Cardiac muscle cell (in vitro differentiated cells and primary cell): ENCODE results near the gene RYR2. TPM values are rescaled to one million over a fixed set of nuclear protein-coding genes. Genes with fewer than 3 reads are reported as not detected.

Experiments
- DNase-seq, 2 donors: peaks; one replicate each; pipeline versions ENCODE4 v3.0.0 to v3.0.0-alpha.2; 2010 to 2017; ENCODE audit warnings: low read depth in 1 of 2, low spot score in 1 of 2
- H3K27ac ChIP-seq: fragments of 200-600 bp; sonication (generic); 2 replicates; pipeline ENCODE4 v1.5.1; 2016
- H3K27me3 ChIP-seq: fragments of 200-600 bp; sonication (generic); 2 replicates; pipeline ENCODE4 v1.6.0; 2016; ENCODE audit warnings: control low read depth
- H3K36me3 ChIP-seq: fragments of 200-600 bp; sonication (generic); 2 replicates; pipeline ENCODE4 v1.5.1; 2016; ENCODE audit warnings: control low read depth
- H3K4me1 ChIP-seq: fragments of 200-600 bp; sonication (generic); 2 replicates; pipeline ENCODE4 v1.8.1; 2017; ENCODE audit warnings: low read depth, mild to moderate bottlenecking, mixed run types
- H3K4me3 ChIP-seq: fragments of 200-600 bp; sonication (generic); 2 replicates; pipeline ENCODE4 v1.5.1; 2016; ENCODE audit warnings: mild to moderate bottlenecking
- H3K9me3 ChIP-seq: fragments of 200-600 bp; sonication (generic); 2 replicates; pipeline ENCODE4 v1.5.1; 2017; ENCODE audit warnings: low read depth, mild to moderate bottlenecking, control low read depth
- polyA plus RNA-seq: library from polyadenylated mRNA; unstranded; fragments of >200 nt; fragmentation: Nextera tagmentation; extraction: Ambion mirVana; gene quantifications from 2 replicates; pipeline ENCODE4 v1.2.1, GENCODE V29; 2016
- total RNA-seq: library from RNA; depleted of rRNA; stranded (reverse); fragments of >200 nt; gene quantifications from 2 replicates; pipeline ENCODE4 v1.2.3, GENCODE V29; 2016
- TF ChIP-seq, protein P1 (sequence below): IDR thresholded peaks from 2 replicates; pipeline ENCODE4 v1.5.1; 2012; ENCODE audit warnings: low read depth, mild to moderate bottlenecking, low read length

Gene RYR2
- total and polyA plus RNA-seq, 2 experiments from 2014 or later, result 29.8 to 155 TPM

DNA sequence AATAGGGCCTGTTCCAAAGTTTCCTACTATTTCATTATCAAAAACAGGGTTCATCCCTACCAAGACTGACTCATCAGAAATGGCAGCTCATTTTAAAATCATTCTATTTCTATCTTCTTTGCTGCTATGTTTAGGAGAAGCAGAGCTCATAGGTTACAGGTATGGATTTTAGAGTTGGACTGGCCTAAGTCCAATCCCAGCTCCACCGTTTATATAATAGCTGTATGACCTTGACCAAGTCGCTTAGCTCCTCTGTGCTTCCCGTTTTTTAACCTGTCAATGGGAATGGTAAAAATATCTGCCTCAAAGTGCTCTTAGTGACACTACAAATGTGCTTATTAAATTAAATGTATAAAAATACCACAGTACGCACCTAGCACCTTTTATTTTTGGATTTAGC, 436.1 kb downstream of the RYR2 start:
- TF ChIP-seq, protein P1, sequence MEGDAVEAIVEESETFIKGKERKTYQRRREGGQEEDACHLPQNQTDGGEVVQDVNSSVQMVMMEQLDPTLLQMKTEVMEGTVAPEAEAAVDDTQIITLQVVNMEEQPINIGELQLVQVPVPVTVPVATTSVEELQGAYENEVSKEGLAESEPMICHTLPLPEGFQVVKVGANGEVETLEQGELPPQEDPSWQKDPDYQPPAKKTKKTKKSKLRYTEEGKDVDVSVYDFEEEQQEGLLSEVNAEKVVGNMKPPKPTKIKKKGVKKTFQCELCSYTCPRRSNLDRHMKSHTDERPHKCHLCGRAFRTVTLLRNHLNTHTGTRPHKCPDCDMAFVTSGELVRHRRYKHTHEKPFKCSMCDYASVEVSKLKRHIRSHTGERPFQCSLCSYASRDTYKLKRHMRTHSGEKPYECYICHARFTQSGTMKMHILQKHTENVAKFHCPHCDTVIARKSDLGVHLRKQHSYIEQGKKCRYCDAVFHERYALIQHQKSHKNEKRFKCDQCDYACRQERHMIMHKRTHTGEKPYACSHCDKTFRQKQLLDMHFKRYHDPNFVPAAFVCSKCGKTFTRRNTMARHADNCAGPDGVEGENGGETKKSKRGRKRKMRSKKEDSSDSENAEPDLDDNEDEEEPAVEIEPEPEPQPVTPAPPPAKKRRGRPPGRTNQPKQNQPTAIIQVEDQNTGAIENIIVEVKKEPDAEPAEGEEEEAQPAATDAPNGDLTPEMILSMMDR, result no peak
- Histone ChIP-seq H3K27ac (peak overlapping the region; percentile 38), H3K9me3 (no peaks in the 10 kb centered on the region), H3K4me1 (no peaks in the 10 kb centered on the region), H3K36me3 (peaks cover 35% of the 10 kb centered on the region), H3K4me3 (no peak overlapping the region), H3K27me3 (no peaks in the 10 kb centered on the region)
- DNase-seq, result no peak

GRCh38 chr1:237478842-237479241, 436.9 kb downstream of the RYR2 start:
- Histone ChIP-seq H3K9me3 (no peaks in the 10 kb centered on the region), H3K4me1 (no peaks in the 10 kb centered on the region), H3K27me3 (no peaks in the 10 kb centered on the region), H3K4me3 (no peak overlapping the region), H3K27ac (peak overlapping the region; percentile 38), H3K36me3 (peaks cover 28% of the 10 kb centered on the region)
- TF ChIP-seq, protein P1, result no peak
- DNase-seq, result no peak

DNA sequence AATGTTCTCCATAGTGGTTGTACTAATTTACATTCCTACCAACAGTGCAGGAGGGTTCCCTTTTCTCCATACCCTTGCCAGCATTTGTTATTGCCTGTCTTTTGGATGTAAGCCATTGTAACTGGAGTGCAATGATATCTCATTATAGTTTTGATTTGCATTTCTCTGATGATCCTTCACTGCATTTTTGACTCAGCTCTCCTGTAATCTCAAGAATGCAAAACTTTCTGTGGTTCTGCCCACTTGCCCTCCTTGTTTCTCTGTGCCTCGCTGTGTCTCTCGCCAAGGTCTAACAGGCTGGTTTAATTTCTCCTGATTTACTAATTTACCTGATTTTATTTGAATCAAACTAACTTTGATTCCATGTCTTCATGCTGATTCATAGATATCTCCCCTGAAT, 440.8 kb downstream of the RYR2 start:
- no peak for DNase-seq
- no peaks in the 10 kb centered on the region for H3K9me3 ChIP-seq
- H3K4me3 ChIP-seq, result no peak overlapping the region

GRCh38 chr1:237492359-237492758, 450.4 kb downstream of the RYR2 start:
- TF ChIP-seq, protein P1, result no peak
- Histone ChIP-seq H3K36me3 (peaks cover 39% of the 10 kb centered on the region), H3K4me3 (no peak overlapping the region), H3K27me3 (no peaks in the 10 kb centered on the region), H3K27ac (no peak overlapping the region), H3K4me1 (no peaks in the 10 kb centered on the region), H3K9me3 (no peaks in the 10 kb centered on the region)
- no peak for DNase-seq

More for the DNA sequence above, 440.8 kb downstream of the RYR2 start:
- Histone ChIP-seq H3K27me3 (no peaks in the 10 kb centered on the region), H3K36me3 (peaks cover 12% of the 10 kb centered on the region), H3K4me1 (no peaks in the 10 kb centered on the region), H3K27ac (no peak overlapping the region)
- TF ChIP-seq, protein P1, result no peak

DNA sequence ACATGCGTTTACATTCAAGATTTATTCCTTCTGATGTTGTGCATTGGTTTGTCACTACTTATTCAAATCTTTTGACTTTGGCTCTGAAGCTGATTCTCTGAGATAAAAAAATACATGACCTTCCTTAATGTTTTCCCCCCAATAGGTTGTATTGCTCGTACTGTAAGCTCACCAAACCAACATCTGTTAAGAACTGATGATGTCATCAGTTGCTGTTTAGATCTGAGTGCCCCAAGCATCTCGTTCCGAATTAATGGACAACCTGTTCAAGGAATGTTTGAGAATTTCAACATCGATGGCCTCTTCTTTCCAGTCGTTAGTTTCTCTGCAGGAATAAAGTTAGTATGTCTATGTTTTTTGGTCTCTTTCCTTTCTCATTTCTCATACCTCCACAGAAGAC, 458.6 kb downstream of the RYR2 start:
- Histone ChIP-seq H3K27ac (no peak overlapping the region), H3K27me3 (no peaks in the 10 kb centered on the region), H3K36me3 (peaks cover 63% of the 10 kb centered on the region), H3K4me1 (no peaks in the 10 kb centered on the region), H3K4me3 (no peak overlapping the region), H3K9me3 (no peaks in the 10 kb centered on the region)
- DNase-seq, result no peak
- TF ChIP-seq, protein P1, result no peak

DNA sequence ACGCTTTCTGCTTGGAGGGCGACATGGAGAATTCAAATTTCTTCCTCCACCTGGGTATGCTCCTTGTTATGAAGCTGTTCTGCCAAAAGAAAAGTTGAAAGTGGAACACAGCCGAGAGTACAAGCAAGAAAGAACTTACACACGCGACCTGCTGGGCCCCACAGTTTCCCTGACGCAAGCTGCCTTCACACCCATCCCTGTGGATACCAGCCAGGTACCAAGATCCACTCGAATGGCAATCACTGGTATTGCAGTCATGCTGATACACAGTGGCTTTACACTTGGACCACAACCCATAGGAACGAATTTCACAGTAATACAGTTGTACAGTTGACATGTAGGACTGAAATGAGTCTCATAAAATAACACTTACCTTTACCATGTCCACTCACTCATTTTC, 461.3 kb downstream of the RYR2 start:
- no peak overlapping the region for H3K27ac ChIP-seq
- peaks cover 67% of the 10 kb centered on the region for H3K36me3 ChIP-seq
- no peaks in the 10 kb centered on the region for H3K9me3 ChIP-seq
- DNase-seq, result no peak
- no peaks in the 10 kb centered on the region for H3K27me3 ChIP-seq
- no peak overlapping the region for H3K4me3 ChIP-seq
- TF ChIP-seq, protein P1, result no peak
- no peaks in the 10 kb centered on the region for H3K4me1 ChIP-seq
